ENCODE data around the gene CACNA2D3.

DNA sequence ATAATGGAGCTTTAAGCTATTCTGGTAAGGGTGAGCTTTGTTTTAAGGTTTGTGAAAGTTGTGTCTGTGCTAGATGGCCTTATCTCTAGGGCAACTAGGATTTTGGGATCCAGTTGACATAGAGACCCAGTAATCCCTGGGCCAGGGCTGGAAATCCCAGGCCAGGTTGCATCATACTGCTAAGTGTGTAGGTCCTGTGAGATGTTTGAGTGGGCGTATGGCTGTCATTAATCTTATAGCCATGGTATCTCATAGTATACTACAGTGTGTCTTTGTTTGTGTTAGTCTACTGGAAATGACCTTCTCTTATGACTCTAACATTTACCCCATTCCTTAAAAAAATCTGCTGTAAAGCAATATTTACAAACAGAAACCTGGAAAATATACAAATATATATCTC is 151.4 kb downstream of the CACNA2D3 start:
- no peak for TF ChIP-seq POLR2A (IDR thresholded peaks at IDR 0.05; ENCODE audit: low read depth, low read length)
- TF ChIP-seq POLR2AphosphoS5 (IDR thresholded peaks at IDR 0.05; ENCODE audit: low read depth, low read length) = no peak
- TF ChIP-seq PAX5 (IDR thresholded peaks at IDR 0.05; ENCODE audit: insufficient read depth, low read length, severe bottlenecking) = no peak
- TF ChIP-seq TAF1 (IDR thresholded peaks at IDR 0.05; ENCODE audit: low read depth, low read length) = no peak
- no peak for TF ChIP-seq POU2F2 (IDR thresholded peaks at IDR 0.05; ENCODE audit: low read depth, low read length)

Data from GM12891 (cell line).